ENCODE results near the gene SCN4B.
A peak's percentile ranks its signal among the peaks of the same experiment; 100 is the strongest.

SCN4B gene

DNA sequence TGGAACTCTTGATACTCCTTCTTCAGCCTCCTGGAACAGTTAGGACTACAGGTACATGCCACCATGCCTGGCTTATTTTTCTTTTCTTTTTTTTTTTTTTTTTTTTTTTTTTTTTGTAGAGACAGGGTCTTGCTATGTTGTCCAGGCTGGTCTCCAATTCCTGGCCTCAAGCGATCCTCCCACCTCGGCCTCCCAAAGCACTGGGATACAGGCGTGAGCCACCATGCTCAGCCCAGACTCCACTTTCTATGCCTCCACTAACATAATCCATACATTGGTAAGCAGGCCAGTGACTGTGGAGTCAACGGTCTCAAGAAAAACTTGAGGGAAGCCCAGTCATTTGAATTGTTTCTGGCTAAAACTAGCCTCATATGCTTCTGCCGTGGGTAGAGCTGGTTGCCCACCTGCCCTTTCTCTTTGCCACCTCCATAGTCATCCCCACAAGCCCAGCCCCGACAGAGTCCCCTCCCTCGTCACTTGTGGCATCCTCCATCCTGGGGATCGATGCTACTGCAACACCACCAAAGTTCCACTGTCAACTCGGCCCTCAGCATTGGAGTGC lies 21.5 kb upstream of the SCN4B start:
- DNase-seq (ENCODE audit: low spot score): no peak

DNA sequence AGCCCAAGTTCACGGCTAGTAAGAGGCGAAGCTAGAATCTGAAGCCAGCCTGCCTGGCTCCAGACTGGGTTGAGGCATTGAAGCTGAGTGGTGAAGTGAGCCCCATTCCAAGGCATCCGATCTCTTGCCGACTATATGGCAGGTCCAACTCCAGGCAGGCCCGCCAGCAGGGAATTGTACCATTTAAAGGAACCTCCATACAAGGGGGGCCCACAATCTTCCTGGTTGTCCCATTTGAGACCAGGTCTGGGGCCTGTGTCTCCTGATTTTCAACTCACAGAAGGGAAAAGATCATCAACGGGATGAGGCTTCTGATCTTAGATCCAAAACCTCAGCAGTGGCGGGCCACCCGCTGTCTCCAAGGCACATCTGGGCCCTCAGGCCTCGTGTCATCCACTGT lies 19.7 kb upstream of the SCN4B start:
- no peak for DNase-seq (ENCODE audit: low spot score)

DNA sequence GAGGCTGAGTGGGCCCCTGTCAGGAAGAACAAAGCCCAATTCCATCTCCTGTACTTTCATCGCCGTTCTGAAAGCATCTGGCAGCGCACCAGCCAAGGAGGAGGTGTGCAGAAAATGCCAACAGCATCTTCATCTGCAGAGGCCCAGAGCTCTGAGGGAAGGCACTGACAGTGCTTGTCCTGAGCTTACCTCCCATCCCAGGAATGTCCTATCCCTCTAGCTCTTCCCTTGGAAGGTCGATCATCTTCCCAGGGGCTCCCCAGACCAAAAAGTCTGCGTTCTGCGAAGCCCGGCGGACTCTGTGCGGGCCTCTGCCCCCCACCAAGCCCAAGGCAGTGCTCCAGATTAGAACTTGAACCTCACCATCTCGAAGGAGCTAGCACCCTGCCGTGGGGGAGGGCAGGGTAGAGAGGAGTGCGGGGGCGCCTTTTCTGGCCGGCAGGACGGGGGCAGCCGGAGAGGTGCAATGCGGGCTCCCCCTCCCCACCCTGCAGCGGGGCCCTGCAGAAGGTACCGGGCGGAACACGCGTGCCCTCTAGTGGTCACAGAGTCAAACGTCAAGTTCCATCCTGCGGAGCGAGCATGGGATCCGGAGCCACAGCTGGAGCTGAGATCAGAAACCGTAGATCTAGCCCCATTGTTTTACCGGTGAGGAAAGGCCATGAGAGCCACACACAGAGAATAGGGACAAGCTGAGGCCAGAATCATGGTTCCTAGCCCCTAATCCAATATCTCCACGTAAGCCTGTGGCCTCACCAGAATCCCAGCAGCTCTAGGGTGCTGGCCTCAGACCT lies 18.8 kb upstream of the SCN4B start:
- peak; percentile 67 for DNase-seq (ENCODE audit: low spot score)

DNA sequence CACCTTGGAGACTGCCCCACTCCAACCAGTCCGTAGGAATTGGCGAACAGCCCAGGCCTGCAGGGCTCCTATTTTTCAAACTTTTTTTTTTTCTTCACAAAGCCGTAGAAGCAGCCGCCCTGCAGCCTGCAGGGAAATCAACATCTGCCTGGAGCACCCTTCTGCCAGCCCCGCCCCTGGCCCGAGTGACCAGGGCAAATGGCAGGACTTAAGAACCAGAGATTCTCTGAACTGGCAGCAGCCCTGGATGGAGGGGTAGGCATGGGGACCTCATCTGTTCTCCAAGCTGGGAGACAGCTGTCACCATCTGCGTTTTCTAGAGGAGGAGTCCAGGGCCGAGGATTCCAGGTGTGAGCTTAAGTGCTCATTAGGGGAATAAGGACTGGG lies 18.3 kb upstream of the SCN4B start:
- no peak for DNase-seq (ENCODE audit: low spot score)

DNA sequence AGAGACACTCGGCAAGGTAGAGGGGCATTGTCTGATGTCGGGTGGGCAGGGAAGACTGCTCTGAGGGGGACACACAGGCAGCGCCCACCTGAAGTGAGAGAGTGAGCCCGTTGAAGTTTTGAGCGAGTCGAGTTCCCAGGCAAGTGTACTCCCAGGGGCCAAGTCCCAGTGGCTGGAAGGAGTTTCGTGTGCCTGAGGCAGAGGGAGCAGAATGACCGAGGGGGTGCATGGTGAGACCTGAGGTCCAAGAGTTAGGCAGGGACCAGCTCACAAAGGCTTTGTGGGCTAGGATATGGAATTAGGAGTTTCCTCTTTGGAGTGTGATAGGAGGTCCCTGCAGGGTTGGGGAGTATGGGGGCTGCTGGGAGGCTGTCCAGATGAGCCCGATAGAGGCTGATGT lies 17.6 kb upstream of the SCN4B start:
- no peak for DNase-seq (ENCODE audit: low spot score)

DNA sequence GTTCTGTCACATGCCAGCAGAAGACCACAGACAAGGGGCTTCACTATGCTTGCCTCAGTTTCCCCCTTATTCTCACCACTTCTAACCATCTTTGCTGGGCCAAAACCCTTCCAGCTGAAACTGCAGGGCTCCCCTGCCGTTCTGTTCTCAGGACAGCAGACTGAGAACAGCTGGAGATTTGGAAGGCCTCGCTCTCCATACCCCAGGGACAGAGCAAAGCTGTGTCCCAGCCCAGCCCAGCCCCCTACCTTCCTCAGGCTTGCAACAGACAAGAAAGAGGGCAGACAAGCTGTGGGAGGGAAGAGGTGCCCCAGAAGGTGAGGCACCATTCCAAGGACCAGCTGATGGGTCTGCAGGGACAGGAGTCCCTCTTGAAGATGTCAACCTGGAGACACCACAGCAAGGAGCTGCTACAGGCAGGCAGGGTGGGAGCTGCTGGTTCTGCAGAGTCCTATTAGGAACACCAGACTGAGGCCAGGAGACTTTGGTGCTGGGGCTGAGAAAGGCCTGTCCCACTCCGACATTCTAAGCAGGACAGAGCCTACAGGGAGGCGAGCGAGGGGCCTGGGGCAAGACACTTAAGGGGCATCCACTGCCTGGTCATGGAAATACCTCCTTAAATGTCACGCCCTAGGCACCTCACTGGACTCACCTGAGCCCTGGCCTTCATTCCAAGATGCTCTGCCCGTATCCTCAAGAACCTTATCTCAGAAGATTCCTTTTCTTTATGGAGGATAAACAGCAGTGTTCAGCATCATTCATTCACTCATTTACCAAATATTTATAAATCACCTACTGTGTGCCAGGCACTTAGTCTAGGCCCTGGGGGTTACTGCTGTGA lies 16.9 kb upstream of the SCN4B start:
- no peak for DNase-seq (ENCODE audit: low spot score)

DNA sequence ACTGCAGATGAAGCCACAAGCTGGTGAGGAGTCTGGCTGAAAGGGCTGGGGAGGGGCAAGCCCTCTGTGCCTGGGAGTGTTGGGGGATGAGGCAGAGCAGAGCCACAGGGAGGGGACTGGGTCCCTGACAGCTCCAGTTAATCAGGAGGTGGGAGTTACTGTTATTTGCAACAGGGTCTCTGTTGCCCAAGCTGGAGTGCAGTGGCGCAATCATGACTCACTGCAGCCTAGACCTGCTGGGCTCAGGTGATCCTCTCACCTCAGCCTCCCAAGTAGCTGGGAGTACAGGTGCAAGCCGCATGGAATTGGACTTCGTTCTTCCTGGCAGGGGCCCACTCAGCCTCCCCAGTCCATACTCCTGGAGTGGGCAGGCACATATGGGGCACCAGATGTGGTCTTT lies 16.1 kb upstream of the SCN4B start:
- no peak for DNase-seq (ENCODE audit: low spot score)

DNA sequence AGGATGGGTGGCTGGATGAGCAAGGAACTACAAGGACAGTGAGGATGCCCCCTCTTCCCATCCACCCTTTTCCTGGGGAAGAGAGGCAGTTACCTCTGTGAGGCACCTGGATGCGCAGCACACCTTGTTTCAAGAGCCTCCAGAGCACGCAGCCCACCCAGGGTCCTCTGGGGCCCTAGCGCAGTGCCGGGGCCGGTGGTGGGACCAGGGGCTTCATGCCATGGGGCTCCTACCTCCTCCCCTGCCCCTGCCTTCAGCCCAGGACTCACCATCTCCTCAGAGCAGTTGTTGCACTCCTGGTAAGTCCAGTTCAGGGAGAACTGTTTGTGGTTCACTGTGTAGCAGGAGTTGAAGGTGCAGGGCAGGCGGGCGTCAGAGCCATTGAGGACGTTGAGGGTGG lies 15.7 kb upstream of the SCN4B start:
- no peak for DNase-seq (ENCODE audit: low spot score)

DNA sequence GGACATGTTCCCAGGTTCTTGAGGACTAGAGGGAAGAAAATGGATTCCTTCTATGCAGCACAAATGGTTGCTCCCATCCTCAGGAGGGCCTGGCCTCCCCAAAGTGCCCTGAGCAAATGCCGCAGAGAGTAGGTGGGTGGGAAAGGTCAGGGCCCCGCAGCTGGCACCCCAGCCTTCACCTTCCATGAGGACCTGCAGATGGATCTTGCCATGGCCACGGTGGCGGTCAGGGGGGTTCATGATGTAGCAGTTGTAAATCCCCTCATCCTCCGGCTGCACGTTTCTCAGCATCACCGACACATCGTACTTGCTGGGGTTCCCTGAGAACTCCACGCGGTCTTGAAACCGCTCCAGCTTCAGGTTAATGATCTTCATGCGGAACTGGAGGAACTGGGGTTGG lies 15.3 kb upstream of the SCN4B start:
- DNase-seq (ENCODE audit: low spot score): no peak

DNA sequence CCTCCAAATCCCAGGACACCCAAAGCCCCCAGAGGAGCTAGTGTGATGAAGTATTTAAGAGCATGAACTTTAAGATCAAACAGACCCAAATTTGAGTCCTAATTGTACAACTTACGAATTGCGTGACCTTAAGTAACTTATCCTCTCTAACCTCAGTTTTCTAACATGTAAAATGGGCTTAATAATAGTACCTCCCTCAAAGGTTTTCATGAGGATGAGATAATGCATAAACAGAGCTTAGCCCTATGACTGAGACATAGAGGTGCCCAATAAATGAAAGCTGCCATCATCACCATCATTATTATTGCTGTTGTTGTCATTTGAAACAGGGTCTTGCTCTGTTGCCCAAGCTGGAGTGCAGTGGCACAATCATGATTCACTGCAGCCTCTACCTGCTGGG lies 14.6 kb upstream of the SCN4B start:
- no peak for DNase-seq (ENCODE audit: low spot score)

DNA sequence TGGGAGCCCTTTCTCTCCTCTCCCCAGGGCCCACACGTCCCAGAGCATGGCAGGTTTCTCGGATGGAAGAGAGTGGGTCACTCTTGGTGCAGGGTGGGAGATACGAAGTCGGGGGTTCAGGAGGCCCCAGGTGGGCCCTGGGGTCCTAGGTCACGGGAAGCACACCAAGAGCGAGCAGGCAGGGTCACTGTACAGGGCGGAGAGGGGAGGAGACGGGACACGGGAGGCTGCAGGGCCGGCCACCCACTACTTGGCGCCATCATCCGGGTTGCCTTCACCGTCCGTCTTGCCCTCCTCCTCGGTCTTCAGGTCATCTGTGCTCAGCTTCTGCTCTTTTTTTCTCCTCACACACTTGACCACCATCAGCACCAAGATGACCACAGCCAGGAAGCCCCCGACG lies 14.0 kb upstream of the SCN4B start:
- no peak for DNase-seq (ENCODE audit: low spot score)

DNA sequence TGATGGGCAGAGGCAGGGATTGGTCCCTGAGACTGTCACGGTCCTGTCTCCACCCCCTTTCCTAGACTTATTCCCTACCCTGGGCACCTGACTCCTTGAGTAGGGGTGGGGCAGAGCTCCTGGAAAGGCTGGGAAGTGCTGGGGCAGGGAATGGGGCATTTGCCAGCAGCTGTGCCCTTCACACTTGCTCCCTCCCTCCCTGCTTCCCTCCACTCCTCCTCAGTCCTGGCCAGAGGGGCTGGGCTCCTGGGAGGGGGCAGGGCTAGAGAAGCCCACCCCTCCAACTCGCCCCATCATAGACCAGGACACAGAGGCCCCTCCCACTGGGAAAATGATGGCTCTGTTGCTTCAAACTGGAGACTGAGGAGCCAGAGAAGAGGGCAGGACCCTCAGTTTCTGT lies 12.3 kb upstream of the SCN4B start:
- DNase-seq (ENCODE audit: low spot score): no peak

DNA sequence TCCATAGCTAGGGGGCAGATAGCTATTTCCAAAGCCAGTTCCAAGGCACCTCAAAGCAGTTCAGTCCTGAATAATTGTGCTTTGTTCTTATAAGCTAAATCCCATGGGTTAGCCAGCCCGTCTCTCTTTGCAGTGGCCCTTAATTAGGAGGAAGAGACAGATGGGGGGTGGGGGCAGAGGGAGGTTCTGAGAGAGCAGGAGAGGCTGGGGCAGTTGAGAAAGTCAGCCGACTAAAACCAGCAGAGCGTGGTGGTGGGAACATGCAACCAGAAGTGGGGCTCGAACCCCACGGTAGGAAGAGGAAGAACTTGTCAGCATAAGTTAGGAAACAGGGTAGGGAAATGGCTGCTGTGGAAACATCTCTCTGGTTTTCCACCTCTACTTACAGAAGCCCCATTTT lies 10.9 kb upstream of the SCN4B start:
- DNase-seq (ENCODE audit: low spot score): no peak

DNA sequence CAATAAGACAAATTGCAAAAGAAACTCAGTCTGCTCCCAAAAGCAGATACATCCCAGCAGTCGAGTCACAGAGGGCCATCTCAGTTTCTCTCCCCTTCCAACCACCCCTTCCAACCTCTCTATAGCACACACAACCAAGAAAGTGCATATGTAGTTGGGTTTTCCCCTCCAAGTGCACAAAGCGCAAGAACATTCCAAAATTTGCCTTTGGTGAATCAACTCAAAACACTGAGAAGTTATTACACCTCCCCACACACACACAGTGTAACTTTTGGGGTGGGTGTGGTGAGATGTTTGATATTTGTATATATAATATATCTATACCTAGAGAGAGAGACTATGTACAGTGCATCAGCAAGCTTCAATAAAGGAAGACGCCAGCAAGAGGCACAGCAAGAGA lies 10.2 kb upstream of the SCN4B start:
- no peak for DNase-seq (ENCODE audit: low spot score)

DNA sequence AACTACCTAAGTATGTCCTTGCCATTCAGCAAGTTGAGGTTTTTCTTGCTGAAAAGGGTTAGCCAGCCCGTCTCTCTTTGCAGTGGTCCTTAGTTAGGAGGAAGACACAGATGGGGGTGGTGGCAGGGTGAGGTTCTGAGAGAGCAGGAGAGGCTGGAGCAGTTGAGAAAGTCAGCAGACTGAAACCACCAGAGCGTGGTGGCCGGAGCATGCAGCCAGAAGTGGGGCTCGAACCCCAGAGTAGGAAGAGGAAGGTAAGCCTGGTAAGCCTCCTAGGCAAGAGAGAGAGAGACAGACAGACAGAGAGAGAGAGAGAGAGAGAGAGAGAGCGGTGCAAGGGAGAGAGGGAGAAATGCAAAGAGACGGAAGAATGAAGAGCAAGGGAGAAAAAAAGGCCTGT lies 9.2 kb upstream of the SCN4B start:
- no peak for DNase-seq (ENCODE audit: low spot score)

DNA sequence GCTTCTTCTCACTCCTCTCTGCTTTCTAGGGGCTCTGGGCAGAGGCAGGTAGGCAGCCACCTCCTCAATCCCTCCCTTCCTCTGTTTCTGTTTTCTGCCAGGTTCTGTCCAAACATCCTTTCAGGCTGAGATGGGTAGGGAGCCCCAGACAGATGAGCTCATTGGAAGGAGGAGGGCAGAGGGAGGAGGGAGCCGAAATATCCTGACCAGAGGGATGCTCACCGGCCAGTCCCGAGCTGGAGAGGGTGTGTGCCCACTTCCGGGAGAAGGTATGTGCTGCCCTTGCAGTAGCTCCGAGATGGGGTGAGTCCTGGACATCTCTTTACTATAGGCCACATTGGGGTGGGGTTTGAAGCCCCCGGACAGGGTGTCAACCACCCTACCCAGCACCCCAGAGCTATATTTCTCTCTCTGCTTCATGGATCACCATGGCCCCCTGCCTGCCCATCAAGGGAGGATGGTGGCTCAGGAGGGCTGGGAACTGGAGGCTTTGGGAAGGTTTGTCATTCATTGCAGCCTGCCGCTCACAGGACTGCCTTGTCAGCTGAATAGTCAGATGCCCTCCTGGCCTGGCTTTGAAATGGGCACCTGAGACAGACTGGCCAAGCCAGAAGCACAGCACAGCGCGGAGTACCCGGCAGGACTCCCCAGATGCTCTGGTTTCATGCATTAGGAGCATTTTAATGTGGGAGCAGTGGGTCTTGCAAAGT lies 4.7 kb upstream of the SCN4B start:
- DNase-seq (ENCODE audit: low spot score): no peak

DNA sequence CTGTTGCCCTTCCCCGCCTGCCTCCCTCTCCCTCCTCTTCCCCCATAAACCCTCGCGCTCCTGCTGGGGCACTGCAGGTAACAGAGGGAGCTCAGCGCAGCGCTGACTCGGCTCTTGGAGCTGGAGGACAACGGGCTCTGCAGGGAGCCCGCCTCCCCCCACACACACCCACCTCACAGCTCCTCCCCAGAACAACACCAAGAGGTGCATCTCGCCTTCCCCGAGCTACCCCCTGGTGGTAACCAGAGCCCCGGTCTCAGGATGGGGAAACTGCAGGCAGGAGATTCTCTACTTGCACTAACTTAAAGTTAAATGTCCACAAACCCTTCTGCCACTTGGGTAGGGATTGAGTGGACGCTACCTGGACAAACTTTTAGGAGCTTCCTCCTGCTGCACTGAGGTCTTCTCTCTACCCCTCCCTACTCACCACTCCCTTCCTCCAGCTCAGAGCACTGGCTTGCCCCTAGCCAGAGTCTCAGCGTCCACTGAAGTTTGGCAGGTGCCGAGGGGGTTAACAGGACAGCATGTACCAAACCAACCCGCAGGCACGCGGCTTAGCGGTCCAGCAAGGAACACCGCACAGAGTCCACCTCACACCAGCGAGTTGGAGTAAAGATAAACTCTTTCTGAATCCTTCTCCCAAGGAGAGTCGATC lies 4.0 kb upstream of the SCN4B start:
- DNase-seq (ENCODE audit: low spot score): peak; percentile 10

DNA sequence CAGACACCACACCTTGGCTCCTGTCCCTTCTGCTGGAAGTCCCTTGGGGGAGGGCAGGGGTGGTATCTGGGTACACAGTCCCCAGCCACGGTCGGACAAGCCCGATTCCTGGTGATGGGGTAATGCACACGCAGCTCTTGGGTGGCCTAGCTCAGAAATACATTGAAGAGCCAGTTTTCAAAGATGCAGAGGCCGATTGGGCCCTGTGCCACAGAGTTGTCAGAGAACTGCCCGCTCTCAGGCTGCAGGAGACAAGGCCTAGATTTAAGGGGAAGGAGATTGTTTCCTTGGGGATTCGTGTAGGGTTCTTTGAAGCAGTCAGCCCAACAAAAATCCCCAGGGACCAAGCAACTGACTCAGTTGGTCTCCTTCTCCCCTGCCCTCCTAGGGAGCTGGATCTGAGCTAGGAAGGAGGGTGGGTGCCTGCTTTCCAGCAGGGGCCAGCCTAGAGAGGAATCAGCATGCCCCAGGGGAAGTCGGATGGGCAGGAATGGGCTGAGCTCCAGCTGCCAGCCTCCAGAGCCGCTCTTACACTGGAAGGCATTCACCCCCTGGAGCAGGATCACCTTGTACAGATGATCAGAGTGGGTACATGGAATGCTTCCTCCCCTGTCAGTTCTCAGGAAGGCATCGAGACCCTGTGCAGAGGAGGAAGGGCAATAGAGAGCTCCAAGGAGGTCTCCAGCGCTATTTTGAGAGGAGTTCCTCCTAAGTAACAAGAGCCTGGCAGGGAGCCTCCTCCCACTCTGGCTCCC lies 3.3 kb upstream of the SCN4B start:
- DNase-seq (ENCODE audit: low spot score): no peak

DNA sequence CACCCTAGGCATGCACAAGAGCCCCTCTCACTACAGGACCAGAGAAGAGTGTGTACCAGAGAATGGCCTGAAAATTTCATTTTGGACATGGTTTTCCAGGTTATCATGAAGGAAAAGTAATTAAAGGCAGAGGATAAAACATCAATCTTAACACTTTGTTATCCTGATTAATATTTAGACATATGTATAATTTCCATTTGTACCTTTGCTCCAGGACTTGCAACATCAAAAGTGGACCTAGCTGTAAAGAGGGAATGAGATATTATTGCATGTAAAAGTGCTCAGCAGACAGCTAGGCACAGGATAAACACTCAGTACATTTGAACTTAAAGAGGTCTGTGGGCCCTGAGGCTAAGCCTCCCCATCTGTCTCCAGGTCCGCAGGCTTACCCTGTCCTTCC lies 2.0 kb upstream of the SCN4B start:
- DNase-seq (ENCODE audit: low spot score): no peak

DNA sequence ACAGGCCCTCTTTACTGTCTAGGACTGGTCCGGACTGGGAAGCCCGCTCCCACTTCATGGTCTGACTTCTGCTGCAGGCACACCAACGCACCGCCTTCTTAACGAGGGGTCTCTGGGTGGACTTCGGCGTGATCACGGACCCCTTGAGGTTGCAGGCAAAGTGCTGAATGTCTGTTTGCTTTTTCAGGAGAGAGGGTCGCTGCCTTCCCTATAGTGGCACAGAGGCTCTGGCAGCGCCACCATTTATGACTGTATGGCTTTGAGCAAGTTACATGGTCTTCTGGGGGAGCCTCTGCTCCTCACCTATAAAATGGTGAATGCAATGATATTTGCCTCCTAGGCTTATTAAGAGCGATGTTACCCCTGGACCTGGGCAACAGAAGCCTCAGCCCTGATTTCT lies 1.4 kb upstream of the SCN4B start:
- no peak for DNase-seq (ENCODE audit: low spot score)

DNA sequence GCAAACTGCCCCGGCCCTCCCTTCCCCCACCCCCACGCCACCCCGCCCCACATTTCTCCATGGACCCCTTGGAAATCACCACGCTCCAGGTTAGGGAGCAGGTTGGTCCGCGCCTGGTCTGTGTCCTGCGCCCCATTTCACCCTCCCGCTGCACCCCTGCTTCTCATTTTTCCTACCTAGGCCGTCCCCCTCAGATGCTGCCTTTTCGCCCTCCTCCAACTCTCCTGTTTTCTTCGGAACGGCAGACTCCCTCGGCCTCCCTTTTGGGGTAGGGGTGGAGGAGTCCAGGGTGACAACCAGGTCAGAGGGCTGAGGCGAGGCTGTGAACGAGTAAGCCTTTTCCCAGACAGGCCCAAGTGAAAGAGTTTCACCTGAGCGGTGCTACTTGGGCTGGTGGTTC lies 893 bp upstream of the SCN4B start:
- no peak for DNase-seq (ENCODE audit: low spot score)
